GM19099 (cell line): Measurements from ENCODE around the gene SLC5A5.

Source experiments
- POLR2A ChIP-seq: IDR thresholded peaks from 3 replicates; pipeline ENCODE4 v1.6.1; 2011; ENCODE audit warnings: low read depth; ENCODE audit not compliant: insufficient read length; ENCODE audit errors: extremely low read depth

SLC5A5 gene

DNA sequence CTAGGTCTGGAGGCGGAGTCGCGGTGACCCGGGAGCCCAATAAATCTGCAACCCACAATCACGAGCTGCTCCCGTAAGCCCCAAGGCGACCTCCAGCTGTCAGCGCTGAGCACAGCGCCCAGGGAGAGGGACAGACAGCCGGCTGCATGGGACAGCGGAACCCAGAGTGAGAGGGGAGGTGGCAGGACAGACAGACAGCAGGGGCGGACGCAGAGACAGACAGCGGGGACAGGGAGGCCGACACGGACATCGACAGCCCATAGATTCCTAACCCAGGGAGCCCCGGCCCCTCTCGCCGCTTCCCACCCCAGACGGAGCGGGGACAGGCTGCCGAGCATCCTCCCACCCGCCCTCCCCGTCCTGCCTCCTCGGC, at the start of gene SLC5A5:
TSS of gene SLC5A5 (plus strand) at position 68 of the 373 bp plus-strand sequence. CDS start 375 bp downstream, outside the sequence.
- no peak for TF ChIP-seq POLR2A

DNA sequence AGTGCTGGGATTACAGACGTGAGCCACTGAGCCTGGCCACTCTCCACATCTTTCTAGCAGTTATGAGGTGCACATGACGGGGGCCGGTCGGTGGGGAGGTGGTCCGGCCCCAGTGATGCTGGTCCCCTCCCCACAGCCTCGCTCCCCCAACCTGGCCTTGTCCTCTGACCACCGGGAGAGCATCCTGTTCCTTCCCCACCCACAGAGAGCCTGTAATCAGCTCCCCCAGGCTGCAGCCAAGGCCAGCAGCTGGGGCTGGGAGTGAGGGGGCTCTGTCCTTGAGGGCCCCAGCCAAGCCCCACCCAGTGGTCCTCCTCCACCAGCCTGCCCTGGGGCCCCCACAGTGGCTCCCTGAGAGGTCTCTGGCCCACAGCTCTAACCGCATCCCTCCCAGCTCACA, 47.4 kb upstream of the SLC5A5 start:
- TF ChIP-seq POLR2A, result no peak

DNA sequence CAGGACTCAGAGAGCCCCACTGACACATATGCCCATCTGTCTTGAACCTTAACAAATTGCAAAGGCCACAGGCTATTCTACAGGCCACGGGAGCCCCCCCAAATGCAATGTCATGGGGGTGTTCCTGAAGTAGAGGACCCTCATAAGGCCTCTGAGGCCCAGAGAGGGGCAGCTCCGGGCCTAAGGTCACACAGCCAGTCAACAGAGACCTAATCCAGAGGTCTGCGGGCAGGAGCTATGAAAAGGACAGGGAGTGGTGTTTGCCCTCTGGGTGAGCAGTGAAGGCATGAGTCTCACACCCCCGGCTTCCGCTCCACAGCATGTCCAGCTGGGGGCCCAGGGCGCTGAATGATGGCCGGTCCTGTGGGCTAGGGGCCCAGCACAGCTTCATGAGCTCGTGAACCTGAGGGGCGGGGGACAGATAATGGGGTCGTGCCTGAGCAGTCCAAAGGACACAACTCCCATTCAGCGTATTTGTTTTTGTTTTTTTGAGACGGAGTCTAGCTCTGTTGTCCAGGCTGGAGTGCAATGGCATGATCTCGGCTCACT, 45.2 kb upstream of the SLC5A5 start:
- no peak for TF ChIP-seq POLR2A

DNA sequence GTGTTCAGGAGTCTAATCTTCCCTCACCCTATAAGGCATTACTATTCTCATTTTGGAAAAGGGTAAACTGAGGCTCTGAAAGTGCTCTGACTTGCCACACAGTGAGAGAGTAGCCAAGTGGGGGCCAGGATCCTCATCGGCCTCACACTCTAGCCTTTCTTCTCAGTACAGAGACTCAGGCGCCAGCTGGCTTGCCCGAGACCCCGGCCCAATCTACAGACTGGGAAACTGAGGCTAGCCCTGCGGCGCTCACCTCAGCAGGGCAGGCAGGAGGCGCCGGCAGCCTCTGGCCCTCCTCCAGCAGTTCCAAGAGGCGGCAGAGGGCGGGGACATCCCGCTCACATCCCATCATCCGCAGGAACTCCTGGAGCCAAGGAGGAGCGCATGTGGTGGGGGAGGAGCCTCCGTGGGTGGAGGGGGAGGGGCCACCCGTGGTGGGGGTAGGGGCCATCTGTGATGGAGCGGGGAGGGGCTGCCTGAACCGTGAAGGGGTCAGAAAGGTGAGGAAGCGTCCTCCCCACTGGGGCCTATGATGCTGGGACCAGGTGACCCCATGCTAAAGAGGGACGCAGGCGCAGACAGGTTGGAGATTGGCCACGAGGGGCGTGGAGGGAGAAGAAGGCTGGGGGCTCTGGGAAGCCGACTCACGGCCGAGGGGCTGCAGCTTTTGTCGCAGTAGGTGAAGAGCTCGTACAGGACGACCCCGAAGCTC, 41.7 kb upstream of the SLC5A5 start:
- no peak for TF ChIP-seq POLR2A

DNA sequence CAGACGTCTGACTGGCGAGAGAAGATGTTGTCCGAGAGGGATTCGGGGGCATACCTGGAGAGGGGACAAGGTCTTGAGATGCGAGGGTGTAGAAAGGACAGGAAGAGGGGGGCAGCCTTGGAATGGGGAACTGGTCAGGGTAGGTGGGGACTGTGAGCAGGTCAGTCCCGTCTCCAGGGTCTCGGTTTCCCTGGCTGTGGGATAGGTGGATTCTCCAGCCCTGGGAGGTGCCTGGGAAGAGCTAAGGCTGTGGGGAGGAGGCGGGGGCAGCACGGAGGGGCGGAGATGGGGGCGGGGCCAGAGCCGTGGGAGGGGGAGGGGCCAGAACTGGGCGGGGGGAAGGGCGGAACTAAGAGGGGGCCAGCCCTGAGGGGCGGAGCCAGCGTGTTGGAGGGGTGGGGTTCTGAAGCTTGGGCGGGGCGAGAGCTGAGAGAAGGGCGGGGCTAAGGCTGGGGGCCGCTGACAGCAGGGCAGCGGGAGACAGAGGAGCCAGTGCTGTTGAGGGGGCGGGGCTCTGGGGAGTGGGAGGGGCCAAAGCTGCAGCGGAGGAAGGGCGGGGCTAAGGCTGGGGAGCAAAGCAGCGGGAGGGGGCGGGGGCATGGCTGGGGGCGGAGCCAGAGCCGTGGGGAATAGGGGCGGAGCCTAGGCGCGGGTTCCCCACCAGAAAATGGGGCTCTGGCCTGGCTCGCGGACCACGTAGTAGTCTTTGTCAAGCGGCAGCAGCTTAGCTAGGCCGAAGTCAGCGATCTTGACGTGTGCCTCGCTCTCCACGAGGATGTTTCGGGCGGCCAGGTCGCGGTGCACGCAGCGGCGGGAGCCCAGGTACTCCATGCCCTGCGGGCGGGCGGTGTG, 41.0 kb upstream of the SLC5A5 start:
- no peak for TF ChIP-seq POLR2A

DNA sequence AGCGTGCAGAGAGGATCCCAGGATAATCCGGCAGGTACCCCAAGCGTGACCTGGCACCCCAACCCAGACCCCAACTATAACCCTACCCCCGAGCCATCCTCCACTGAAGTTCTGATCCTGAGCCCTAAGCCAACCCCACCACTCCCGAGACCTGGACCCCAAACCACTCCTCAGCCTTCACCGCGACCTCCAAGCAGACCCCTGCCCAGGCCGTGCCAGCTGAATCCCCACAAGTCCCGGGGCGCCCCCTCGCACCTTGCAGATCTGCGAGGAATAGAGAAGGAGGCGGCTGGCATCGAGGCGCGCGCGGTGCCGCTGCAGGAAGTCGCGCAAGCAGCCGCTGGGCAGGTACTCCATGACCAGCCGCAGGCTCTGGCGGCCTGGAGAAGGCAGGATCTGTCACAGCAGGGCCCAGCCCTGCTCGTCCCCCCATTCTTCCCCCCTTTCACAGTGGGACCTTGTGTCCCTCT, 40.3 kb upstream of the SLC5A5 start:
- no peak for TF ChIP-seq POLR2A

DNA sequence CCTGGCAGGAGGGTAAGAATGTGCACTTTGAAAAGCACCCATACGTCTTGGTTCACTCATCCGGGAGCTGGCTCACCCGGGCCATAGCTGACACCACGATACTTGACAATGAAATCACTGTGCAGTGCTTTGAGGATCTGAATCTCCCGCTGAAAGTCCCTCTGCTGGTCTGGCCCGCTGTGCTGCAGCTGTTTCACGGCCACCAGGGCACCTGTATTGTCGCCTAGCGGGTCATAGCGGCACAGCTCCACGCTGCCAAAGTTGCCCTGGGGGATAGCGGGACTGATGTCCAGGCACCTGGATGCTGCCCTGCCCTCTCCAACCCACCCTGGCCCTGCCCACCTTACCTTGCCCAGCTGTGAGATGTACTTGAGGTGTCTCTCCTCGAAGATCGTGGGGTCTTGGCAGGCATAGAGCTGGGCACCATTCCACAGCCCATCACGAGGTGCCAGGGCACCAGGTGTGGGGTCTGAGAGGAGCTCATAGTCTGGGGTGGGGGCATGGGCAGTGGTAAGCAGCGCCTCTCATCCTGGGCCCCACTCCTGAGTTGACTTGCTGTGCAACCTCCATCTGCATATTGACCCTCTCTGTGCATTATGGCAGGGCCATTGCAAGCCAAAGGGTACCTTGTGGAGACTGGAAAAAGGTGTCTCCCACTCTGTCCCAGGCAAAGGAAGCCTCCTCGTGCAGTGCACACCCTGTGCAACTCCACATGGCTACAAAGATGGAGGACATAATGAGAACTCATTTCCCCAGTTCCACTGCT, 39.1 kb upstream of the SLC5A5 start:
- TF ChIP-seq POLR2A, result no peak

DNA sequence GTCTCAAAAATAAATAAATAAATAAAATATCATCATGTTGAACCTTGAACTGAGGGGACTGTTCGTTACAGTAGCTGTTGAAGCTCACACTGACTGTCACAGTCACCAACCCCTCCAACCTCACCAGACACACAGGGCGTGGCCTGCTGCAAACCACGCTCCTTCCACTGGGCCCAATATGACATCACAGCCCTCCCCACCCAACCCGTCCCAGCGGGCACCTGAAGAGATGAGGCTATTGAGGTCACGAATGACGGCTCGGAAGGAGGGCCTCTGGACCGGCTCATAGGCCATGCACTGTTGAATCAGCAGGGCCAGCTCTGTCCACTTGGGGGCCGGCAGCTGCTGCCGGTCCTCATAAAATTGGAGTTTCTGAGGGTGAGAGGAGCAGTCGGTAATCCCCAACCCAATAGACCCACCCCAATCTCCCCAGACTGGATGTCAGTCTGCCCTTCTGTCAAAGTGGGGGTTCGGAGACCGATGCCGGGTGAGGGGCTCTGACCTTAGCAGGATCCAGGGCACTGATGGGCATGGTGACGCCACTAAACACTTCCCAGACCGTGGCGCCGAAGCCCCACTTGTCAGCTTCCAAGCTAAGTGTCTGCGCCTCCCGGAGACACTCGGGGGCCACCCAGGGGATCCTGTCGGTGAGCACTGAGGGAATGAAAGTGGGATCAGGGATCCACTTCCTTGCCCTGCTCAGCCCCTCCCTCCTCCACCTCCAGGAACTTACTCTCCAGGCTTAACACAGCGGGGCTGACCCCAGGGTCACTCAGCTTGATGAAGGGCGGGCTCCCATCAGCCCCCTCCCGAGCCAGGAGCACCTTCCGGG, 37.2 kb upstream of the SLC5A5 start:
- TF ChIP-seq POLR2A, result no peak

DNA sequence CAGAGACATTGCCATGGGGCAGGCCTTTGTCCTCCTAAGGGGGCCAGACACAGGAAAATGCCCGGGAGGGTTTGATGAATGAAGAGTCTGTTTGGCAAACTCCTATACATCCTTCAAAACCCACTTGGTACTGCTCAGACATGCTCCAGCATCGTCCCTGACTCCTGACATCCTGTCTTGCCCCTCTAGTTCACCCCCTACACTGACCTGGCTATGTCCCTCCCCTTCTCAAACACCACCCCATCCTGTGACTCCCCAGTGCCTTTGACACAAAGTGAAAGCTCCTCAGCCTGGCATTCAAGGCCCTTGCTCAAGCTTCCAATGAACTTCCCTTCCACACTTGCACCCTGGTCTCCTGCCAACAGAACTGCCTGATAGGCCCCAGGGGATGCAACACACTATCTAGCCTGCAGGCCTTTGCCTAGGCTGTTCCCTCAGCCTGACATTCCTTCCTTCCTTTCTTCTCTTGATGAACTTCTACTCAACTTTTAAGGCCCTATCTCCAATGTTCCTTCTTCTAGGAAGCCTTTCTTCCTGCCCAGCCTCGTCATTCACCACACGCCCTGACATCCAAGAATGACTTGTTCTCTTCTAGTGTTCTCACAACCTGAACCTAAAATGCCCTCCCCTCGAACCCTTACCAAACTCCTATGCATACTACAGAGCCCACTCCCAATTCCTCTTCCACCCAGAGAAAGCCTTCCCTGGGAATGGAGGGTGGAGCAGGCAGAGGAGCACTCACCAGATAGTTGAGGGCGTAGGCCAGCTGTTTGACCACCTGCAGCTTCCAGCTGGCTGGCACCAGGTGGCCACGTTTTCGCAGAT, 36.4 kb upstream of the SLC5A5 start:
- TF ChIP-seq POLR2A, result no peak

DNA sequence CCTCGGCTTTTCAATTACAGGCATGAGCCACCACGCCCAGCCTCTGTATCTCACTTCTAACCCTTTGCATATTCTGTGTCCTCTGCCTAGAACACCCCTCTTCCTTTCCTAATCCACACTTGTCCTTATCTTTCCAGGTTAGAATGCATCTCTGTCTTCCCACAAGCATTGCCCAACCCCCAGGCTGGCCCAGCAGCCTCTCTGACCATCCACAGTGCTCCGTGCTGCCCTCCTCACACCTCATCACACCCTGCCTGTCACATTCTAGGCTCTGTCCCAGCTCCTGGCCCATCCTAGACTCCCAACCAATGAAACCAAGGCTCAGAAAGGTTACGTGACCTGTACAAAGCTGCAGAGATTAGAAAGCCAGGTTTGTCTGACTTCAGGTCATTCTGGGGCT, 35.2 kb upstream of the SLC5A5 start:
- no peak for TF ChIP-seq POLR2A

DNA sequence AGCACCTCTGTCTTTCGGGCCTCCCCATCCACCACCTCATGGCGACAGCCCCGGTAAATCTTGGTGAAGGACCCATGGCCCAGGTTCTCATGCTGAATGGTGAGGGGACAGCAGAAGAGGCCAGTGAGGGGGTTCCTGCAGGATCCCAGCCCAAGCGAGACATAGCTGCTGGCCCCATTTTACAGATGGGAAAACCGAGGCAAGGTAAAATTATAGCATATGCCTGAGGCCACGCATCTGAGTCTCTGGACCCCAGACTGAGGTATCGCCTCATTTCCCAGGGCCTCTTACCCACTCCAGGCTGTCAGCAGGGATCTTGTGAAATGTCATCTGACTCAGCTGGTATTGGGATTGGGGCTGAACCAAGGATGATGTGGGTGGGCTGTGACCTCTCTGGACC, 33.8 kb upstream of the SLC5A5 start:
- TF ChIP-seq POLR2A, result no peak

DNA sequence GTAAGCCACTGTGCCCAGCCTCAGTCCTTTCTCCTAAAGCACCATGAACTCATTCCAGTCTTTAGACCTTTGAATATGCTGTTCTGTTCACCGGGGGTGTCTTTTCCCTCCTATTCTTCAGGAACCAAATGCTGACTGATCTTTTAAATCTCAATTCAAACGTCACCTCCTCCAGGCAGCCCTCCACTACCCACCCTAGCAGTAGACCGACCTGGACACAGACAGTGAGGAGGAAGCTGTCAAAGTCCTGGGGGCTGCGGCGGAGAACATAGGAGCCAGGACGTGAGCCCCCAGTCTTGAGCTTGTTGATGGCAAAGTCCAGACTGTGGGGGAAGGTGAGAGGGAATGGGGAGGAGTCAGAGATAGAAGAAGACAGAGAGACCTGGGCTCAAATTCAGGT, 31.7 kb upstream of the SLC5A5 start:
- no peak for TF ChIP-seq POLR2A

DNA sequence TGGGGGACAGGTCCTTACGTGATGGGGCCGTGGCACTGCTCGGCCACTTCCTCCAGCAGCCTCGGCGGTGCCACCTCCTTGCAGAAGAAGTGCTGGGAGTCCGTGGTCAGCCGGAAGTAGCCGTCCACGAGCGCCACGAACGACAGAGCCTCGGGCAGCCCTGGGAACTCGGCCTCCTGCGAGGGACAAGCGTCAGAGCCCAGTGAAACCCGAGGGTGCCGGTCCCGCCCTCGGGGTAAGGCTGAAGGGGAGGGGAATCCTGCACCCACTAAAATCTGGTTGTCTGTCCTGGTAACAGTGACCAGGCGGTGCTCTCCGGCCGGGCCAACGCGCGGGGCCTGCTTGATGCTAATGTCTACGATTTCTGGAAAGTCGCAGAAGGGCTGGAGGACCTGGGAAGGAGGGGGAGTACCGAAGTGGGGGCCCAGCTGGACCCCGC, 30.4 kb upstream of the SLC5A5 start:
- TF ChIP-seq POLR2A, result no peak

DNA sequence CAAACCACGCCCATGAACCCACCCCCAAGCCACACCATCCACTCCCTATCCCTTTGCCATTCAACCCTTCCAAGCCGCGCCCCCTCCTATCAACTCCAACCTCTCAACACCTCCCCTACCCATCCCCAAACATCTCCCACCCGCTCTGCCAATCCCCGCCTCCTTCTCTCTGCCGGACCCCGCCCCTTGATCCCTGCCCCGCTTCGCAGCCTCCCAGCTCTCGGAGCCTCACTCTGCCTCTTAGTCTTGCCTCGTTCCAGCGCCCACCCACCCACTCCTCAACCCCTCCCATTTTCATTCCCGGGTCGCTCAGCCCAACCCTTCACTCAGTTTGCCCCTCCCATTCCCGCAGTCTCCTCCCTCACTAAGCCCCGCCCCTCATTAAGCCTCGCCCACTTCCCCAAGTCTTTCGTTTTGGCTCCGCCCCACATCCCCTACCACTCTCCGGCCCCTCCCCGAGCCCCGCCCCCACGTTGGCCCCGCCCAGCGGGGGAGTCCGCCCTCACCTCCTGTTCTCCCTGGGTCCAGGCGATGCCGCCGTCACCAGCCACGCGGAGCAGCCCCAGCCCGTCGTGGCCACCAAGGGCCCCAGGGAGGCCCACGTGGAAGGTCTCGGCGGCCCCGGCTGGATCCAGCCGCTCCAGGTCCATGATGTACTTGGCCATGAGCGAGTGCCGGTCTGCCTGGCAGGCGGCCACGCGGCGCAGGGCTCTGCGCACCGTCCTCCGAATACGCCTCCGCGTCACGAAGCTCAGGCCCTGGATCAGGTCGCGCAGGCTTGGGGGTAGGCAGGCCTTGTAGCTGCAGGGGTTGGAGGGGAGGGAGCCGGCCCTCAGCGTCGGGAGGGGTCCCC, 29.7 kb upstream of the SLC5A5 start:
- no peak for TF ChIP-seq POLR2A
